Neural cell (in vitro differentiated cells): ENCODE measurements around the gene DUSP28. TPM values are rescaled to one million over a fixed set of nuclear protein-coding genes. Genes with fewer than 3 reads are reported as not detected.

ENCODE experiments used
- H2AFZ ChIP-seq: fragments of 200-600, 300-800 bp; sonication (generic), shearing (Covaris generic); 2 replicates; pipeline ENCODE4 v1.6.0; 2014; ENCODE audit warnings: low read depth, mild to moderate bottlenecking, antibody characterized with exemption, low read length, moderate library complexity
- H3F3A ChIP-seq: fragments of 200-600 bp; shearing (Covaris generic); 2 replicates; pipeline ENCODE4 v1.6.1; 2016; ENCODE audit warnings: mild to moderate bottlenecking, moderate library complexity, mixed read lengths, antibody characterized with exemption, low read length; ENCODE audit not compliant: insufficient read depth, poor library complexity, severe bottlenecking
- H3K27ac ChIP-seq: fragments of 200-600, 300-800 bp; sonication (generic), shearing (Covaris generic); 2 replicates; pipeline ENCODE4 v1.5.1; 2014; ENCODE audit warnings: mild to moderate bottlenecking, low read length, moderate library complexity
- H3K27me3 ChIP-seq: fragments of 300-800, 200-600 bp; sonication (generic), shearing (Covaris generic); 2 replicates; pipeline ENCODE4 v1.6.0; 2014; ENCODE audit warnings: mild to moderate bottlenecking, low read depth, low read length, moderate library complexity; ENCODE audit not compliant: insufficient read depth
- H3K36me3 ChIP-seq: fragments of 300-800, 200-600 bp; sonication (generic), shearing (Covaris generic); 2 replicates; pipeline ENCODE4 v1.5.1; 2014; ENCODE audit warnings: mild to moderate bottlenecking, antibody characterized with exemption, low read length, moderate library complexity; ENCODE audit not compliant: insufficient read depth
- H3K4me2 ChIP-seq: fragments of 300-800, 200-600 bp; sonication (generic), shearing (Covaris generic); 2 replicates; pipeline ENCODE4 v1.6.0; 2014; ENCODE audit warnings: mild to moderate bottlenecking, low read length
- H3K4me3 ChIP-seq: fragments of 300-800, 200-600 bp; sonication (generic), shearing (Covaris generic); 2 replicates; pipeline ENCODE4 v1.5.1; 2014; ENCODE audit warnings: mild to moderate bottlenecking, low read length, moderate library complexity
- H3K79me2 ChIP-seq: fragments of 200-600 bp; shearing (Covaris generic); replicated peaks from 2 replicates; pipeline ENCODE4 v1.6.0; 2014; ENCODE audit warnings: mild to moderate bottlenecking, low read length, moderate library complexity; ENCODE audit not compliant: insufficient read depth
- H3K9ac ChIP-seq: fragments of 300-800, 200-600 bp; sonication (generic), shearing (Covaris generic); 2 replicates; pipeline ENCODE4 v1.6.1; 2016; ENCODE audit warnings: mild to moderate bottlenecking, low read length, mixed read lengths
- H3K9me2 ChIP-seq: fragments of 200-600 bp; shearing (Covaris generic); 2 replicates; pipeline ENCODE4 v1.6.1; 2016; ENCODE audit warnings: mild to moderate bottlenecking, low read length, mixed read lengths; ENCODE audit not compliant: insufficient read depth
- H3K9me3 ChIP-seq: fragments of 200-600, 300-800 bp; sonication (generic), shearing (Covaris generic); 2 replicates; pipeline ENCODE4 v1.6.1; 2016; ENCODE audit warnings: mild to moderate bottlenecking, mixed run types, low read length, moderate library complexity, mixed read lengths
- H4K20me1 ChIP-seq: fragments of 200-600 bp; shearing (Covaris generic); 2 replicates; pipeline ENCODE4 v1.6.1; 2016; ENCODE audit warnings: mild to moderate bottlenecking, mixed run types; ENCODE audit not compliant: insufficient read depth
- CTCF ChIP-seq: fragments of 450-650 bp; IDR thresholded peaks from 2 replicates; pipeline ENCODE4 v1.5.1; 2014; ENCODE audit warnings: antibody characterized with exemption, mild to moderate bottlenecking, moderate library complexity; ENCODE audit not compliant: poor library complexity, severe bottlenecking
- EP300 ChIP-seq: fragments of 450-650 bp; conservative IDR thresholded peaks from 2 replicates; pipeline ENCODE4 v1.6.1; 2014; ENCODE audit warnings: antibody characterized with exemption, mild to moderate bottlenecking, moderate library complexity; ENCODE audit not compliant: poor library complexity, severe bottlenecking
- EZH2 ChIP-seq: fragments of 200-600, 300-800 bp; shearing (Covaris generic), sonication (generic); IDR thresholded peaks from 2 replicates; pipeline ENCODE4 v1.6.1; 2014; ENCODE audit warnings: antibody characterized with exemption, low read length, borderline replicate concordance, mild to moderate bottlenecking; ENCODE audit not compliant: insufficient read depth, poor library complexity, severe bottlenecking
- MXI1 ChIP-seq: fragments of 450-650 bp; conservative IDR thresholded peaks from 2 replicates; pipeline ENCODE4 v1.6.1; 2014; ENCODE audit warnings: antibody characterized with exemption, mild to moderate bottlenecking; ENCODE audit not compliant: poor library complexity, severe bottlenecking
- POLR2AphosphoS5 ChIP-seq: IDR thresholded peaks from 2 replicates; pipeline ENCODE4 v1.6.1; 2012
- RAD21 ChIP-seq: fragments of 450-650 bp; conservative IDR thresholded peaks from 2 replicates; pipeline ENCODE4 v1.6.1; 2014; ENCODE audit warnings: antibody characterized with exemption, mild to moderate bottlenecking, moderate library complexity
- SMC3 ChIP-seq: fragments of 450-650 bp; conservative IDR thresholded peaks from 2 replicates; pipeline ENCODE4 v1.6.1; 2014; ENCODE audit warnings: antibody characterized with exemption, mild to moderate bottlenecking, moderate library complexity; ENCODE audit not compliant: poor library complexity
- TAF1 ChIP-seq: IDR thresholded peaks from 2 replicates; pipeline ENCODE4 v1.6.1; 2012; ENCODE audit warnings: low read depth
- polyA plus RNA-seq: library from polyadenylated mRNA; depleted of rRNA; stranded (reverse); fragments of >200 nt; gene quantifications from 2 replicates; pipeline ENCODE4 v1.2.3, GENCODE V29; 2014
- TF ChIP-seq, protein P1 (sequence below): IDR thresholded peaks from 2 replicates; pipeline ENCODE4 v1.6.1; 2012; ENCODE audit warnings: borderline replicate concordance

DUSP28 gene
- polyA plus RNA-seq, 1 donor from 2014 or later, result 26.6 TPM

DNA sequence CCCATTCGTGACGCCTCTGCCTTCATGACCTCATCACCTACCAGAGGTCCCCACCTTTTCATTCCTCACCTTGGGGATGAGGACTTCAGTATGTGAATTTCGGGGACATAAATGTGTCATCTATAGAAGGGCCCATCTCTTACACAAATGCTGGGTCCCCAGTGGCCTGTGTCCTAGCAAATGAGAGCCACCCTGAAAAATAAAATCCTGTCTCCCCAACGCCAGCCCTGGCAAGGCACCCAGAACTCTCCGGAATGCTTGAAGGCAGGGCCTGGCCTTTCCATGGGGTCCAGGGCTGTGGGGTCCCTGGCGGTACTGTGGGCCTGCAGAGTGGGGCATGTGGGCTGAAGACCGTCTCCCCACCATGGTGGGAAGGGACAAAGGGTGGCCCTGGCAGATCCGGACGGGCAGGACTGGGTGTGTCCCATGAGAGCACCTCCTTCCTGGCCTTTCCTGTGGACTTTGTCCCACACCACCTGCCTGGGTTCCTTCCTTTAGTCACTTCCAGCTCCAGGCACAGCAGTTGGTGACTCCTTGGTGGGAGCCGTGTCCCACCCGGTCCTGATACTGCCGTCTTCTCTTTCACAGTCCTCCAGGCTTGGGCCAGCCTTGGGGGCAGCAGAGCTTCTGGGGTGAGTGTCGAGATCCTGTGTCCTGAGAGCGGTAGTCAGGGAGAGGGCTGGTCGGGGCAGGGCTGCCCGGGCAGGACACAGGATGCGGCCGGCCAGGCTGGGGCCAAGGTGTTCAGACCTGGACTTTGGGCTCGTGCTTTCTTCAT, 45.0 kb downstream of the DUSP28 start:
- Histone ChIP-seq H2AFZ (no peak overlapping the region), H3K9me2 (no peaks in the 10 kb centered on the region), H3F3A (no peaks in the 10 kb centered on the region), H3K9me3 (no peaks in the 10 kb centered on the region), H3K36me3 (no peaks in the 10 kb centered on the region), H3K4me2 (no peak overlapping the region), H3K27ac (no peak overlapping the region), H4K20me1 (no peaks in the 10 kb centered on the region), H3K4me3 (no peak overlapping the region), H3K9ac (no peak overlapping the region), H3K27me3 (no peaks in the 10 kb centered on the region), H3K79me2 (no peaks in the 10 kb centered on the region)
- TF ChIP-seq EP300, result no peak
- TF ChIP-seq SMC3, result no peak
- TF ChIP-seq RAD21, result no peak
- no peak for TF ChIP-seq MXI1
- TF ChIP-seq EZH2, result no peak
- no peak for TF ChIP-seq TAF1
- no peak for TF ChIP-seq CTCF
- TF ChIP-seq POLR2AphosphoS5, result no peak
- TF ChIP-seq, protein P1, sequence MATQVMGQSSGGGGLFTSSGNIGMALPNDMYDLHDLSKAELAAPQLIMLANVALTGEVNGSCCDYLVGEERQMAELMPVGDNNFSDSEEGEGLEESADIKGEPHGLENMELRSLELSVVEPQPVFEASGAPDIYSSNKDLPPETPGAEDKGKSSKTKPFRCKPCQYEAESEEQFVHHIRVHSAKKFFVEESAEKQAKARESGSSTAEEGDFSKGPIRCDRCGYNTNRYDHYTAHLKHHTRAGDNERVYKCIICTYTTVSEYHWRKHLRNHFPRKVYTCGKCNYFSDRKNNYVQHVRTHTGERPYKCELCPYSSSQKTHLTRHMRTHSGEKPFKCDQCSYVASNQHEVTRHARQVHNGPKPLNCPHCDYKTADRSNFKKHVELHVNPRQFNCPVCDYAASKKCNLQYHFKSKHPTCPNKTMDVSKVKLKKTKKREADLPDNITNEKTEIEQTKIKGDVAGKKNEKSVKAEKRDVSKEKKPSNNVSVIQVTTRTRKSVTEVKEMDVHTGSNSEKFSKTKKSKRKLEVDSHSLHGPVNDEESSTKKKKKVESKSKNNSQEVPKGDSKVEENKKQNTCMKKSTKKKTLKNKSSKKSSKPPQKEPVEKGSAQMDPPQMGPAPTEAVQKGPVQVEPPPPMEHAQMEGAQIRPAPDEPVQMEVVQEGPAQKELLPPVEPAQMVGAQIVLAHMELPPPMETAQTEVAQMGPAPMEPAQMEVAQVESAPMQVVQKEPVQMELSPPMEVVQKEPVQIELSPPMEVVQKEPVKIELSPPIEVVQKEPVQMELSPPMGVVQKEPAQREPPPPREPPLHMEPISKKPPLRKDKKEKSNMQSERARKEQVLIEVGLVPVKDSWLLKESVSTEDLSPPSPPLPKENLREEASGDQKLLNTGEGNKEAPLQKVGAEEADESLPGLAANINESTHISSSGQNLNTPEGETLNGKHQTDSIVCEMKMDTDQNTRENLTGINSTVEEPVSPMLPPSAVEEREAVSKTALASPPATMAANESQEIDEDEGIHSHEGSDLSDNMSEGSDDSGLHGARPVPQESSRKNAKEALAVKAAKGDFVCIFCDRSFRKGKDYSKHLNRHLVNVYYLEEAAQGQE, result no peak

DNA sequence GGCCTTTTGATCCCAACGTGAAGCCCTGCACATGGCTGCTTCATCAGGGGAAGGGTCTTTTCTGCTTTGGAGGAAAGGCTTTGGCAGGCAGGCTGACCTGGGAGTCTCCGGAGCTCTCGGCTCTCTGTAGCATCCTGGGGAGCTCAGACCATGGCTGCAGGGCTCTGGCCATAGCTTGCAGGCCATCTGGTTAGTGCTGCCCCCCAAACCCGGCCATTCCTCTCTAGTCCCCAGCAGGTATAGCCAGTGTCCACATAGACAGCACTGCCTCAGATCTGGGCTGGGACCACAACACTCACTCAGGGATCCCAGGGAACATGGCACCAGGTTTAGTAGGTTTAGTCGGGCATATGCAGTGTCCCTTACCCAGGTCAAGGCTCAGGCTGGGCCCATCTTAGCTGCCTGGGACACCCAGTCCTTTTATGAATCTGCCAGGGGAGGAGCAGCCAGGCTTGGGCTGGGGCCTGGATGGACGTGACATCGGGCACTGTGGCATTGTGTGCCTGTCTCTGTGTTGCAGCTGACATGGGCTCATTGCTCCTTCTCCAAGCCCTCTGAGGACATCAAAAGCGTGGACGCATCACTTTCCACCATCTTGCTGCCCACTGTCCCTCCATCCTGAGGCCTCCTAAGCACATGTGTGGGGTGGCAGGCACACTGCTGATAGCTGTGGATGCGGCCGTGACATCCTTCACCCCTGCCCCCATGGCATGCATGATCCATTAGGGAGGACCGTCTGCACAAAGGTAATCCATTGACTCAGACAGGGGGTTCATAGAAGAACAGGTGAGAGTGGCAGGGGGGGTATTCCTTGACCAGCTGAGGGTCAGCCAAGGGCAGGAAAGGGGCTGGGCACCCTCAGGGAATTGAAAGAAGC, 45.9 kb downstream of the DUSP28 start:
- no peaks in the 10 kb centered on the region for H4K20me1 ChIP-seq
- no peak overlapping the region for H3K27ac ChIP-seq
- H3K9me2 ChIP-seq, result no peaks in the 10 kb centered on the region
- H3F3A ChIP-seq, result no peaks in the 10 kb centered on the region
- H3K9ac ChIP-seq, result no peak overlapping the region
- no peaks in the 10 kb centered on the region for H3K79me2 ChIP-seq
- H2AFZ ChIP-seq, result no peak overlapping the region
- no peaks in the 10 kb centered on the region for H3K36me3 ChIP-seq
- no peak overlapping the region for H3K4me3 ChIP-seq
- TF ChIP-seq MXI1, result no peak
- TF ChIP-seq EP300, result no peak
- H3K9me3 ChIP-seq, result no peaks in the 10 kb centered on the region
- no peaks in the 10 kb centered on the region for H3K27me3 ChIP-seq
- no peak overlapping the region for H3K4me2 ChIP-seq
